WTC11 (cell line): ENCODE results near the gene BRI3BP.

Experiments used
- CREB1 ChIP-seq: sonication (generic); formaldehyde crosslinking; IDR thresholded peaks from 2 replicates; pipeline ENCODE4 v1.8.0; 2023; ENCODE audit warnings: mild to moderate bottlenecking, missing genetic modification reagents
- ELF4 ChIP-seq: sonication (generic); formaldehyde crosslinking; IDR thresholded peaks from 2 replicates; pipeline ENCODE4 v1.8.1; 2022; ENCODE audit warnings: low read depth, mild to moderate bottlenecking, moderate library complexity, missing genetic modification reagents
- NFYB ChIP-seq: sonication (generic); formaldehyde crosslinking; conservative IDR thresholded peaks from 2 replicates; pipeline ENCODE4 v1.8.0; 2022; ENCODE audit warnings: low read depth, missing genetic modification reagents
- RORB ChIP-seq: fragments of 250-450 bp; sonication (Bioruptor Pico); IDR thresholded peaks from 2 replicates; pipeline ENCODE4 v1.9.0; 2021; ENCODE audit warnings: mild to moderate bottlenecking
- TF ChIP-seq, protein P1 (sequence below): fragments of 200-600 bp; IDR thresholded peaks from 2 replicates; pipeline ENCODE4 v1.8.0; 2022; ENCODE audit warnings: antibody characterized with exemption

DNA sequence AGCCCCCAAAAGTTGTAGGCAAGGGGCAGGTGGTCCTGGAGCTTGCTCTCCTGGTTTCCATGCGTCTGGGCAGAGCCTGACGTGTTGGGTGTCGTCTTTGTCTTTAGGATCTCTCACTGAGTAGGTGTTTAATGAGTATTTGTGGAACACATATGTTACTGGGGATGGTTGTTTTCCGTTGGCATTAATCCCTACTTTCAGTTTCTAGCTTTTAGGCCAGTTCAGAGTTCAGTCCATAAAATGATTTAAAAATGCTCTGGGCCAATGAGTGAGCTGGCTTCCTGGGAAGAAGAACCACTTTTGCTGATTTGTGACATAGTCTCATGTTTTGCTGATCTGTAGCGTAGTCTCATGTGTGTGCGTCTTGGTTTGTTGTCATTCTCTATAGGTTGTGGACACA lies 82.7 kb downstream of the BRI3BP start:
- no peak for TF ChIP-seq CREB1 (CRISPR knock-in tag)
- TF ChIP-seq, protein P1, sequence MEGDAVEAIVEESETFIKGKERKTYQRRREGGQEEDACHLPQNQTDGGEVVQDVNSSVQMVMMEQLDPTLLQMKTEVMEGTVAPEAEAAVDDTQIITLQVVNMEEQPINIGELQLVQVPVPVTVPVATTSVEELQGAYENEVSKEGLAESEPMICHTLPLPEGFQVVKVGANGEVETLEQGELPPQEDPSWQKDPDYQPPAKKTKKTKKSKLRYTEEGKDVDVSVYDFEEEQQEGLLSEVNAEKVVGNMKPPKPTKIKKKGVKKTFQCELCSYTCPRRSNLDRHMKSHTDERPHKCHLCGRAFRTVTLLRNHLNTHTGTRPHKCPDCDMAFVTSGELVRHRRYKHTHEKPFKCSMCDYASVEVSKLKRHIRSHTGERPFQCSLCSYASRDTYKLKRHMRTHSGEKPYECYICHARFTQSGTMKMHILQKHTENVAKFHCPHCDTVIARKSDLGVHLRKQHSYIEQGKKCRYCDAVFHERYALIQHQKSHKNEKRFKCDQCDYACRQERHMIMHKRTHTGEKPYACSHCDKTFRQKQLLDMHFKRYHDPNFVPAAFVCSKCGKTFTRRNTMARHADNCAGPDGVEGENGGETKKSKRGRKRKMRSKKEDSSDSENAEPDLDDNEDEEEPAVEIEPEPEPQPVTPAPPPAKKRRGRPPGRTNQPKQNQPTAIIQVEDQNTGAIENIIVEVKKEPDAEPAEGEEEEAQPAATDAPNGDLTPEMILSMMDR = no peak
- no peak for TF ChIP-seq RORB (CRISPR knock-in tag)
- no peak for TF ChIP-seq ELF4 (CRISPR knock-in tag)
- TF ChIP-seq NFYB (CRISPR knock-in tag) = no peak
